GM23248 (cell line): ENCODE measurements around the gene HDAC3. TPM values are rescaled to one million over a fixed set of nuclear protein-coding genes. Genes with fewer than 3 reads are reported as not detected.

Experiments
- DNase-seq: peaks from one replicate; pipeline ENCODE4 v3.0.0-alpha.2; 2015
- H2AFZ ChIP-seq: fragments of 200-600 bp; sonication (generic); 2 replicates; pipeline ENCODE4 v1.6.1; 2016; ENCODE audit warnings: antibody characterized with exemption
- H3F3A ChIP-seq: fragments of 200-600 bp; sonication (generic); 2 replicates; pipeline ENCODE4 v1.6.1; 2016; ENCODE audit warnings: mild to moderate bottlenecking, antibody characterized with exemption, mixed run types; ENCODE audit not compliant: insufficient read depth
- H3K27ac ChIP-seq: fragments of 200-600 bp; sonication (generic); 2 replicates; pipeline ENCODE4 v1.5.1; 2016; ENCODE audit warnings: mild to moderate bottlenecking
- H3K27me3 ChIP-seq: fragments of 200-600 bp; sonication (generic); replicated peaks from 2 replicates; pipeline ENCODE4 v1.6.1; 2016; ENCODE audit warnings: mild to moderate bottlenecking; ENCODE audit not compliant: insufficient read depth
- H3K36me3 ChIP-seq: fragments of 200-600 bp; sonication (generic); 2 replicates; pipeline ENCODE4 v1.6.1; 2016; ENCODE audit warnings: low read depth, mild to moderate bottlenecking
- H3K4me1 ChIP-seq: fragments of 200-600 bp; sonication (generic); 2 replicates; pipeline ENCODE4 v1.6.1; 2016; ENCODE audit warnings: mild to moderate bottlenecking; ENCODE audit not compliant: insufficient read depth
- H3K4me2 ChIP-seq: fragments of 200-600 bp; sonication (generic); one replicate; pipeline ENCODE4 v1.6.1; 2016; ENCODE audit warnings: mild to moderate bottlenecking; ENCODE audit not compliant: unreplicated experiment
- H3K4me3 ChIP-seq: fragments of 200-600 bp; sonication (generic); 2 replicates; pipeline ENCODE4 v1.5.1; 2016; ENCODE audit warnings: mild to moderate bottlenecking
- H3K79me2 ChIP-seq: fragments of 200-600 bp; sonication (generic); 2 replicates; pipeline ENCODE4 v1.6.1; 2016; ENCODE audit warnings: mild to moderate bottlenecking; ENCODE audit not compliant: insufficient read depth
- H3K9ac ChIP-seq: fragments of 200-600 bp; sonication (generic); 2 replicates; pipeline ENCODE4 v1.6.1; 2016; ENCODE audit warnings: mild to moderate bottlenecking
- H3K9me2 ChIP-seq: fragments of 200-600 bp; sonication (generic); 2 replicates; pipeline ENCODE4 v1.6.1; 2016; ENCODE audit warnings: mixed run types, mild to moderate bottlenecking, moderate library complexity; ENCODE audit not compliant: insufficient read depth
- H3K9me3 ChIP-seq: fragments of 200-600 bp; sonication (generic); one replicate; pipeline ENCODE4 v1.6.1; 2017; ENCODE audit warnings: low read depth
- H4K20me1 ChIP-seq: fragments of 200-600 bp; sonication (generic); 2 replicates; pipeline ENCODE4 v1.6.0; 2016; ENCODE audit not compliant: insufficient read depth
- EZH2 ChIP-seq: fragments of 200-600 bp; sonication (generic); IDR thresholded peaks from 2 replicates; pipeline ENCODE4 v1.6.1; 2018; ENCODE audit warnings: antibody characterized with exemption, mild to moderate bottlenecking; ENCODE audit not compliant: insufficient read depth, poor library complexity, severe bottlenecking
- EZH2phosphoT487 ChIP-seq: fragments of 200-600 bp; sonication (generic); IDR thresholded peaks from 2 replicates; pipeline ENCODE4 v1.6.1; 2018; ENCODE audit warnings: antibody characterized with exemption, moderate library complexity, mild to moderate bottlenecking, low read depth; ENCODE audit not compliant: insufficient read depth
- WGBS, 2 experiments: methylation state at CpG; one replicate each; pipeline ENCODE4 v1.1.6; 2015 to 2017; ENCODE audit warnings: low lambda C conversion rate in 2 of 2, low coverage in 1 of 2; ENCODE audit errors: missing lambda C conversion rate in 2 of 2; 5-methylcytosine and 5-hydroxymethylcytosine counted together
- in situ Hi-C: fragments of 300-500 bp; cut with MboI; formaldehyde crosslinking; loops from 2 replicates; pipeline ENCODE4 v1.15.0; 2020
- polyA plus RNA-seq: library from polyadenylated mRNA; unstranded; fragments of >200 nt; fragmentation: Nextera tagmentation; extraction: Ambion mirVana; gene quantifications from 2 replicates; pipeline ENCODE4 v1.2.1, GENCODE V29; 2016
- total RNA-seq: library from RNA; depleted of rRNA; stranded (reverse); fragments of >200 nt; shearing (Covaris generic); gene quantifications from 2 replicates; pipeline ENCODE4 v1.2.3, GENCODE V29; 2014

Gene HDAC3
- total and polyA plus RNA-seq, 2 experiments from 2014 or later, result 53.2 to 62.9 TPM

DNA sequence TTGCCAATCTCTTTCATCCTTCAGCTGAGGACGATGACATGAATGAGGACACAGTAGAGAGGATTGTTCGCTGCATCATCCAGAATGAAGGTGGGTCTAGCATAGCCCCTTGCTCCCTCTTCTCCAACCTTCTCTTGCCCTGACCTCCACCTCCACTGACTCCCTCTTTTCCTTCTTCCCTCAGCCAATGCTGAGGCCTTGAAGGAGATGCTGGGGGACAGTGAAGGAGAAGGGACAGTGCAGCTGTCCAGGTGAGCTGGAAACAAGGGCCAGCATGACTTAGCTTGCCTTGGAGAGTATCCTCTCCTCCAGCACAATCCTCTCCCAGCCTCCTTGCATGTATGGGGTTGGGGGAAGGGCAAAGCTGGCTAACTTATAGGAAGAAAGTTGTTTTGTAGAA is 2.1 kb upstream of the HDAC3 start:
- H2AFZ ChIP-seq, result no peak overlapping the region
- H3K9ac ChIP-seq, result no peak overlapping the region
- H3F3A ChIP-seq, result peaks cover 14% of the 10 kb centered on the region; the same call in 1 of the 2 replicates
- TF ChIP-seq EZH2phosphoT487, result no peak
- TF ChIP-seq EZH2, result no peak
- peaks cover 29% of the 10 kb centered on the region for H3K79me2 ChIP-seq
- H3K4me1 ChIP-seq, result peaks cover 15% of the 10 kb centered on the region
- no peaks in the 10 kb centered on the region; the same call in 1 of the 2 replicates for H3K36me3 ChIP-seq
- no peak overlapping the region for H3K4me2 ChIP-seq
- no peaks in the 10 kb centered on the region for H3K27me3 ChIP-seq
- no peaks in the 10 kb centered on the region for H3K9me2 ChIP-seq
- WGBS, 2 experiments, result 86 to 94% methylated on average over 2 of the region's 2 CpGs
- in situ Hi-C loops, result no loop called here
- H3K27ac ChIP-seq, result no peak overlapping the region
- no peaks in the 10 kb centered on the region for H3K9me3 ChIP-seq
- no peak for DNase-seq
- no peak overlapping the region for H3K4me3 ChIP-seq
- H4K20me1 ChIP-seq, result no peaks in the 10 kb centered on the region

DNA sequence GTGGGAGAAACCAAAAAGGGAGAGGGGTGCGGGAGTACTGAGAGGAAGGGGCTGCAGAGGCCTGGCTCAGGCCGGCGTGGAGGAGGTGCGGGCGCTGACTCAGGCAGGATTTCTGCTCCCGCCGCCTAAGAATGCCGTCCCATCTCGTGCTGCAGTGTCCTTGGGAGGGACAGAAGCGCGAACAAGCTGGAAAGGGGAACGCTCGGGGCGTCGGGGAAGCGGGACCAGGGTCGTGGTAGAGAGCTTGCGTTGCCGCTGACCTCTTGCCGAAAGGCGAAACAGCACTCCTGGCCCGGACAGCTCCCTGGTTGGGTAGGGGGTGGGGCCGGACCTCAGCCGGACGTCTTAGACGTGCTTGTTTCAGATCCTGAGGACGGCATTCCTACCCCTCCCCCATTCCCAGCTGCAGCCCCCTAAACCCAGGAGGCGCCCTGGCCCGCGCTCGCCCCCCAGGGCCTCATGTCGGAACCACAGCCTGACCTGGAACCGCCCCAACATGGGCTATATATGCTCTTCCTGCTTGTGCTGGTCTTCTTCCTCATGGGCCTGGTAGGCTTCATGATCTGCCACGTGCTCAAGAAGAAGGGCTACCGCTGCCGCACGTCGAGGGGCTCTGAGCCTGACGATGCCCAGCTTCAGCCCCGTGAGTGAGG is 1.2 kb upstream of the HDAC3 start:
- Histone ChIP-seq H3K9me2 (no peaks in the 10 kb centered on the region), H3K36me3 (no peaks in the 10 kb centered on the region; the same call in 1 of the 2 replicates), H2AFZ (peak overlapping the region; percentile 92), H3F3A (0 out of 2 replicates have a peak, but pooled peaks cover 9% of the 10 kb centered on the region), H3K4me3 (peak overlapping the region; percentile 82), H3K27me3 (no peaks in the 10 kb centered on the region), H3K4me2 (peak overlapping the region; percentile 80), H3K9ac (peak overlapping the region; percentile 88), H3K9me3 (no peaks in the 10 kb centered on the region), H3K4me1 (peaks cover 15% of the 10 kb centered on the region), H4K20me1 (no peaks in the 10 kb centered on the region), H3K27ac (no peak overlapping the region), H3K79me2 (peaks cover 37% of the 10 kb centered on the region)
- DNase-seq, result peak; percentile 66
- in situ Hi-C loops, result no loop called here
- 6 to 7% methylated on average over 39 to 40 of the region's 40 CpGs for WGBS, 2 experiments
- no peak for TF ChIP-seq EZH2
- TF ChIP-seq EZH2phosphoT487, result no peak

DNA sequence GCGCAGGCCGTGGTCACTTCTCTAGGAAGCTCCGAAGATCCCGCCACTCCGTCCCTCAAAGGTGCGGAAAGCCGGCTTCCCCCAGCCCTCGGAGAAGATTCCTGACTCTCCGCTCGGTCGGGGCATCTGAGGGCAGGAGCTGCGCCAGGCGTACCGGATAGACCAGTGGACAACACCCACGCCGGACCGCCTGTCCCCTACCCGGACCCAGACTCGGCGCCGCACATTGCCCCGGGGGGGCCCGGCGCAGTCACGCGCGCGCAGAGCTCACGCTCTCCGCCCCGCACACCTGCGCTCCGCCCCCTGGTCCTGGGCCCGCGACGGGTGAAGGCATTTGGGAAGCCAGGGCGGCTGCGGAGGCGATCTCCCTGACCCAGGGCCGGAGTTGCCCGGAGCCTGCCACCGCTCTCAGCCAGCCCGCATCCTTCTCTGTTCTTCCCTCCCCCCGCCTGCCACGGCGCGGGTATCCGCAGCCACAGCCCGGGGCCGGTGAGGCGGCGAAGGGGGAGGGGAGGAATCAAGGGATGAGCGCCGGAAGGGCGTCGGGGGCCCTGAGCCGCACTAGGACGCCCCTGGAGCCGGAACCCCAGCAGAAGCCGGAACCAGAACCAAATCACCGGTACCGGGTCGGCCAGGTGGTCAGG is 596 bp upstream of the HDAC3 start:
- 1 to 2% methylated on average over 43 to 52 of the region's 63 CpGs for WGBS, 2 experiments
- H3K9me3 ChIP-seq, result no peaks in the 10 kb centered on the region
- no peaks in the 10 kb centered on the region for H3K9me2 ChIP-seq
- H2AFZ ChIP-seq, result peak overlapping the region; percentile 92
- TF ChIP-seq EZH2 (no peak), EZH2phosphoT487 (no peak)
- peak; percentile 40 for DNase-seq
- H3K4me3 ChIP-seq, result peak overlapping the region; percentile 82
- no peaks in the 10 kb centered on the region for H3K27me3 ChIP-seq
- H3K27ac ChIP-seq, result no peak overlapping the region
- in situ Hi-C loops, result no loop called here
- H3K36me3 ChIP-seq, result no peaks in the 10 kb centered on the region; the same call in 1 of the 2 replicates
- peaks cover 13% of the 10 kb centered on the region for H3K4me1 ChIP-seq
- H3F3A ChIP-seq, result 0 out of 2 replicates have a peak, but pooled peaks cover 3% of the 10 kb centered on the region
- peaks cover 44% of the 10 kb centered on the region for H3K79me2 ChIP-seq
- H3K9ac ChIP-seq, result peak overlapping the region; percentile 88
- no peaks in the 10 kb centered on the region for H4K20me1 ChIP-seq
- peak overlapping the region; percentile 80 for H3K4me2 ChIP-seq

DNA sequence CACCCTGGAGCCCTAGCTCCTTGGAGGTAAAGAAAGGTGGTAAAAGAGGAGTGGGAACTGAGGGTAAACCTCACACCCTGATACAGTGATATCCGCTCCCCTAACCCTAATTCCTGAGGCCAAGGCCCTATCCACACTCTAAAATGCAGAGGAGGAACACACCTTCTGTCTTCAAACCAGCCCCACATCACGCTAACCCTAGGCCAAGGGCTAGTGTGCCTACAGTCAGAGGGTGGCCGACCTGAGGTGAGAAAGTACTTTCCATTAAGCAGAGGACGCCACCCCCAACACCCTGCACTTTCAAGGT is 590 bp downstream of the HDAC3 start:
- no peaks in the 10 kb centered on the region for H4K20me1 ChIP-seq
- H3K9ac ChIP-seq, result peak overlapping the region; percentile 88
- H3K36me3 ChIP-seq, result peaks cover 2% of the 10 kb centered on the region; the same call in 1 of the 2 replicates
- peaks cover 56% of the 10 kb centered on the region for H3K79me2 ChIP-seq
- no peak for TF ChIP-seq EZH2phosphoT487
- no peak for TF ChIP-seq EZH2
- peak overlapping the region; percentile 92 for H2AFZ ChIP-seq
- in situ Hi-C loops, result no loop called here
- no peak for DNase-seq
- WGBS, 2 experiments, result 2% methylated on average over 4 of the region's 4 CpGs
- H3K27ac ChIP-seq, result peak overlapping the region; percentile 27; the same call in 1 of the 2 replicates
- peak overlapping the region; percentile 80 for H3K4me2 ChIP-seq
- H3K4me3 ChIP-seq, result peak overlapping the region; percentile 82
- peaks cover 9% of the 10 kb centered on the region for H3K4me1 ChIP-seq
- no peaks in the 10 kb centered on the region for H3F3A ChIP-seq
- no peaks in the 10 kb centered on the region for H3K27me3 ChIP-seq
- H3K9me3 ChIP-seq, result no peaks in the 10 kb centered on the region
- H3K9me2 ChIP-seq, result no peaks in the 10 kb centered on the region
